H1 (cell line): ENCODE data around the gene IER5. TPM values are rescaled to one million over a fixed set of nuclear protein-coding genes. Genes with fewer than 3 reads are reported as not detected.

Experiments
- CBX5 ChIP-seq: fragments of 300-800, 300-1000 bp; sonication (generic); IDR thresholded peaks from 2 replicates; pipeline ENCODE4 v1.7.1; 2016; ENCODE audit warnings: antibody characterized with exemption, low read length, low read depth
- CHD1 ChIP-seq: IDR thresholded peaks from 2 replicates; pipeline ENCODE4 v1.6.1; 2012; ENCODE audit warnings: low read depth, low read length, improper control_type of control experiment
- FOSL1 ChIP-seq: IDR thresholded peaks from 2 replicates; pipeline ENCODE4 v1.6.1; 2011; ENCODE audit warnings: mild to moderate bottlenecking, low read depth, low read length, moderate library complexity; ENCODE audit not compliant: insufficient read depth
- HDAC2 ChIP-seq, 2 experiments: fragments of 300-600 bp in 1 of 2; sonication (generic) in 1 of 2; IDR thresholded peaks; 2 replicates each; pipeline ENCODE4 v1.6.1; 2011 to 2012; ENCODE audit warnings: low read depth in 2 of 2, low read length in 2 of 2, mild to moderate bottlenecking in 2 of 2, moderate library complexity in 2 of 2, borderline replicate concordance in 1 of 2, inconsistent platforms in 1 of 2
- RNF2 ChIP-seq: fragments of 200-900, 300-1000 bp; sonication (generic); IDR thresholded peaks from 2 replicates; pipeline ENCODE4 v1.7.1; 2016; ENCODE audit warnings: borderline replicate concordance, low read depth, mild to moderate bottlenecking, antibody characterized with exemption, low read length; ENCODE audit not compliant: poor library complexity, severe bottlenecking; ENCODE audit errors: missing control alignments
- SIRT6 ChIP-seq: IDR thresholded peaks from one replicate; pipeline ENCODE4 v1.7.1; 2012; ENCODE audit warnings: low read length, inconsistent platforms
- SUZ12 ChIP-seq: fragments of 200-600 bp; sonication (generic); IDR thresholded peaks from 2 replicates; pipeline ENCODE4 v1.6.1; 2012; ENCODE audit warnings: mild to moderate bottlenecking, inconsistent platforms, low read length, moderate library complexity, mixed read lengths
- polyA plus RNA-seq, 7 experiments: library from polyadenylated mRNA; depleted of rRNA in 3 of 7; stranded (reverse) in 5 of 7; unstranded in 2 of 7; fragments of >200 nt in 5 of 7; fragments of 200-250 nt in 2 of 7; gene quantifications; 1 replicate in 5 of 7; 2 replicates in 1 of 7; 4 replicates in 1 of 7; pipeline versions ENCODE4 v1.2.1 to v1.2.3, GENCODE V29; 2011 to 2013; ENCODE audit warnings: missing spikeins in 2 of 7, mixed read lengths in 2 of 7
- total RNA-seq: library from RNA; stranded (reverse); fragmentation: NEBNext Ultra II Directional; extraction: Animal tissue kit (Norgen Biotek cat#: 25700); gene quantifications from 2 replicates; pipeline ENCODE4 v1.2.1, GENCODE V29; 2021
- TF ChIP-seq, protein P1 (sequence below): fragments of 300-600 bp; sonication (generic); IDR thresholded peaks from 2 replicates; pipeline ENCODE4 v1.7.1; 2012; ENCODE audit warnings: low read length, moderate library complexity, mild to moderate bottlenecking, inconsistent platforms; ENCODE audit not compliant: insufficient replicate concordance

The IER5 gene
- total and polyA plus RNA-seq, 2 of the 8 experiments (the other 6 are each of a cell fraction or from before 2014, with no cell fraction given) = 3.5 to 7.7 TPM

DNA sequence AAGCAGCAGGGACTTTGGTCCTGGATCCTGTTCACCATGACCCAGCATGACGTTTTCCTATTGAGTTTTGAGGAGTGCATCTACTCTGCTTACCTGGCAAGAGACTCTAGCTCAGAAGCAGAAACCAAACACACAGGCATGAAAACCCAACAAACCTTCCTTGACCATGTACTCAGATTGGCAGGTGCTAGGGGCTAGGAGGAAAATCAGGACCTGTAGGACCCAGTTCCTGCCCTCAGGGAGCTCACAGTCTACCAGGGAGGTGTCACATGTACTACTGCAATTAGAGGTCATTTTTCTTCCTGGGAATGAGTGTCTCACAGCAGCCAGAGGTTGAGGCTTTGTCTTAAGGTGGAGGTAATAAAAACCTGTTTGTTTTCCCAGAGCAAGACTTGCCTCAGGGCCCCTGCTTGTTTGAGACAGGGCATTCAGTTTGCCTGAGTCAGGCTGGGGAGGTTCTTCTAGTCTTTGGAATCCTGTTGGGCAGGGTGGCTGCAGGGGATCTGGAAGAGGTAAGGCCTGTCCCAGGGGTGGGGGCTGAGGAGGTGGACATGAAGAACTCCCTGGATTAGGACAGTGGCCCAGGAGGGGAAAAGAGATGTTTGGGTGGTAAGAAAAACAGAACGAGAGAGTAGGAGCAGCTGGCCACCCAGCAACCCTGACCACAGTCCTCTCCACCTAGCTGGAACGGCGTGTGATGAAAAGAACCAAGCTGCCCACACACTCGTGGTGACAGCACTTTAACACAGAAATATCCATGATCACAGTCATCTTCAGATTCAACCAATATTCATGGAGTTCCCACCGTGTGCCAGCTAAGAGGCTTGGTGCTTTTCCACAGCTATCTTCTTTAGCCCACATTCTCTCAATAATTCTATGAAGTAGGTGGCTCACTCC lies 30.8 kb downstream of the IER5 start (continued):
- no peak for TF ChIP-seq FOSL1
- no peak for TF ChIP-seq CHD1
- TF ChIP-seq, protein P1, sequence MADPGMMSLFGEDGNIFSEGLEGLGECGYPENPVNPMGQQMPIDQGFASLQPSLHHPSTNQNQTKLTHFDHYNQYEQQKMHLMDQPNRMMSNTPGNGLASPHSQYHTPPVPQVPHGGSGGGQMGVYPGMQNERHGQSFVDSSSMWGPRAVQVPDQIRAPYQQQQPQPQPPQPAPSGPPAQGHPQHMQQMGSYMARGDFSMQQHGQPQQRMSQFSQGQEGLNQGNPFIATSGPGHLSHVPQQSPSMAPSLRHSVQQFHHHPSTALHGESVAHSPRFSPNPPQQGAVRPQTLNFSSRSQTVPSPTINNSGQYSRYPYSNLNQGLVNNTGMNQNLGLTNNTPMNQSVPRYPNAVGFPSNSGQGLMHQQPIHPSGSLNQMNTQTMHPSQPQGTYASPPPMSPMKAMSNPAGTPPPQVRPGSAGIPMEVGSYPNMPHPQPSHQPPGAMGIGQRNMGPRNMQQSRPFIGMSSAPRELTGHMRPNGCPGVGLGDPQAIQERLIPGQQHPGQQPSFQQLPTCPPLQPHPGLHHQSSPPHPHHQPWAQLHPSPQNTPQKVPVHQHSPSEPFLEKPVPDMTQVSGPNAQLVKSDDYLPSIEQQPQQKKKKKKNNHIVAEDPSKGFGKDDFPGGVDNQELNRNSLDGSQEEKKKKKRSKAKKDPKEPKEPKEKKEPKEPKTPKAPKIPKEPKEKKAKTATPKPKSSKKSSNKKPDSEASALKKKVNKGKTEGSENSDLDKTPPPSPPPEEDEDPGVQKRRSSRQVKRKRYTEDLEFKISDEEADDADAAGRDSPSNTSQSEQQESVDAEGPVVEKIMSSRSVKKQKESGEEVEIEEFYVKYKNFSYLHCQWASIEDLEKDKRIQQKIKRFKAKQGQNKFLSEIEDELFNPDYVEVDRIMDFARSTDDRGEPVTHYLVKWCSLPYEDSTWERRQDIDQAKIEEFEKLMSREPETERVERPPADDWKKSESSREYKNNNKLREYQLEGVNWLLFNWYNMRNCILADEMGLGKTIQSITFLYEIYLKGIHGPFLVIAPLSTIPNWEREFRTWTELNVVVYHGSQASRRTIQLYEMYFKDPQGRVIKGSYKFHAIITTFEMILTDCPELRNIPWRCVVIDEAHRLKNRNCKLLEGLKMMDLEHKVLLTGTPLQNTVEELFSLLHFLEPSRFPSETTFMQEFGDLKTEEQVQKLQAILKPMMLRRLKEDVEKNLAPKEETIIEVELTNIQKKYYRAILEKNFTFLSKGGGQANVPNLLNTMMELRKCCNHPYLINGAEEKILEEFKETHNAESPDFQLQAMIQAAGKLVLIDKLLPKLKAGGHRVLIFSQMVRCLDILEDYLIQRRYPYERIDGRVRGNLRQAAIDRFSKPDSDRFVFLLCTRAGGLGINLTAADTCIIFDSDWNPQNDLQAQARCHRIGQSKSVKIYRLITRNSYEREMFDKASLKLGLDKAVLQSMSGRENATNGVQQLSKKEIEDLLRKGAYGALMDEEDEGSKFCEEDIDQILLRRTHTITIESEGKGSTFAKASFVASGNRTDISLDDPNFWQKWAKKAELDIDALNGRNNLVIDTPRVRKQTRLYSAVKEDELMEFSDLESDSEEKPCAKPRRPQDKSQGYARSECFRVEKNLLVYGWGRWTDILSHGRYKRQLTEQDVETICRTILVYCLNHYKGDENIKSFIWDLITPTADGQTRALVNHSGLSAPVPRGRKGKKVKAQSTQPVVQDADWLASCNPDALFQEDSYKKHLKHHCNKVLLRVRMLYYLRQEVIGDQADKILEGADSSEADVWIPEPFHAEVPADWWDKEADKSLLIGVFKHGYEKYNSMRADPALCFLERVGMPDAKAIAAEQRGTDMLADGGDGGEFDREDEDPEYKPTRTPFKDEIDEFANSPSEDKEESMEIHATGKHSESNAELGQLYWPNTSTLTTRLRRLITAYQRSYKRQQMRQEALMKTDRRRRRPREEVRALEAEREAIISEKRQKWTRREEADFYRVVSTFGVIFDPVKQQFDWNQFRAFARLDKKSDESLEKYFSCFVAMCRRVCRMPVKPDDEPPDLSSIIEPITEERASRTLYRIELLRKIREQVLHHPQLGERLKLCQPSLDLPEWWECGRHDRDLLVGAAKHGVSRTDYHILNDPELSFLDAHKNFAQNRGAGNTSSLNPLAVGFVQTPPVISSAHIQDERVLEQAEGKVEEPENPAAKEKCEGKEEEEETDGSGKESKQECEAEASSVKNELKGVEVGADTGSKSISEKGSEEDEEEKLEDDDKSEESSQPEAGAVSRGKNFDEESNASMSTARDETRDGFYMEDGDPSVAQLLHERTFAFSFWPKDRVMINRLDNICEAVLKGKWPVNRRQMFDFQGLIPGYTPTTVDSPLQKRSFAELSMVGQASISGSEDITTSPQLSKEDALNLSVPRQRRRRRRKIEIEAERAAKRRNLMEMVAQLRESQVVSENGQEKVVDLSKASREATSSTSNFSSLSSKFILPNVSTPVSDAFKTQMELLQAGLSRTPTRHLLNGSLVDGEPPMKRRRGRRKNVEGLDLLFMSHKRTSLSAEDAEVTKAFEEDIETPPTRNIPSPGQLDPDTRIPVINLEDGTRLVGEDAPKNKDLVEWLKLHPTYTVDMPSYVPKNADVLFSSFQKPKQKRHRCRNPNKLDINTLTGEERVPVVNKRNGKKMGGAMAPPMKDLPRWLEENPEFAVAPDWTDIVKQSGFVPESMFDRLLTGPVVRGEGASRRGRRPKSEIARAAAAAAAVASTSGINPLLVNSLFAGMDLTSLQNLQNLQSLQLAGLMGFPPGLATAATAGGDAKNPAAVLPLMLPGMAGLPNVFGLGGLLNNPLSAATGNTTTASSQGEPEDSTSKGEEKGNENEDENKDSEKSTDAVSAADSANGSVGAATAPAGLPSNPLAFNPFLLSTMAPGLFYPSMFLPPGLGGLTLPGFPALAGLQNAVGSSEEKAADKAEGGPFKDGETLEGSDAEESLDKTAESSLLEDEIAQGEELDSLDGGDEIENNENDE = no peak
- no peak for TF ChIP-seq HDAC2 (IDR thresholded peaks at IDR 0.05; ENCODE audit: borderline replicate concordance in 1 of 2, low read depth in 2 of 2, low read length in 2 of 2)
- TF ChIP-seq RNF2 = no peak
- no peak for TF ChIP-seq SIRT6
- no peak for TF ChIP-seq SUZ12
- TF ChIP-seq CBX5 = no peak
